NCI-H748 treated with DMSO at 0.1 percent for 48 hours (cell line): ENCODE measurements around the gene USO1.
"Not testable (repeated sequence)": the region's sequence is repeated elsewhere in the genome, so short reads cannot be mapped to it uniquely, and the experiment has no call there.

Experiments used
- DNase-seq: peaks from one replicate; lab custom pipeline; 2025; lab: John Stamatoyannopoulos, UW

Gene USO1

DNA sequence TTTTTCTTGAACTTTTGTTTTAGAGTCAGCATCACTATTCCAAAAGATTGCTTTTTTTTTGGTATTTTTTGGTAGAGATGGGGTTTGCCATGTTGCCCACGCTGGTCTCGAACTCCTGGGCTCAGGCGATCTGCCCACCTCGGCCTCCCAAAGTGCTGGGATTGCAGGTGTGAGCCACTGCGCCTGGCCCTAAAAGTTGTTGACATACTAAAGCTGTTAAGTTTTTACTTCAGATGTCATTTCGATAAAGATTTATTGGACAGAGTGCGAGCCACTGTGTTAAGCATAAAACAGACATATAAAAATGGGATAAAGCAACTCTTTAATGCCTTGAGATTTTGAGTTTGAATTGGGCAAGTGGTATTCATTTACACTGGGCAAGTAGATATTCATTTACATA is 28.3 kb downstream of the USO1 start:
- DNase-seq: no peak

DNA sequence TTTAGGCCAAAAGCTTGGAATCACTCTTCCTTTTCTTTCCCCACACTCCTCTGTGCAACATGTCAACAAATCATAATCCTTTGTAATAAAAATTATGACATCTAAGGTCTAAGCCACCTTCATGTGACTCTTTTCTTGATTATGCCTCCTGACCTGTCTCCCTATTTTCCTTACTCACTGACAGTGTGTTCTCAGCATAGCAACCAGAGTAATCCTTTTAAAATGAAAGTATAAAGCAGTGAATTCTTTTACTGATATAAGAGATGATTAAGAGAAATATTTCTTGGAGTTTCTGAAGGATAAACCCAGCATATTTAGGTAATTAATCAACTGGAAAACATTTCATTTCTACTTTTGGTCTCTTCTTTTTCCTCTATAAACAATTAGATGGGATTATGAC is 44.7 kb downstream of the USO1 start:
- no peak for DNase-seq

DNA sequence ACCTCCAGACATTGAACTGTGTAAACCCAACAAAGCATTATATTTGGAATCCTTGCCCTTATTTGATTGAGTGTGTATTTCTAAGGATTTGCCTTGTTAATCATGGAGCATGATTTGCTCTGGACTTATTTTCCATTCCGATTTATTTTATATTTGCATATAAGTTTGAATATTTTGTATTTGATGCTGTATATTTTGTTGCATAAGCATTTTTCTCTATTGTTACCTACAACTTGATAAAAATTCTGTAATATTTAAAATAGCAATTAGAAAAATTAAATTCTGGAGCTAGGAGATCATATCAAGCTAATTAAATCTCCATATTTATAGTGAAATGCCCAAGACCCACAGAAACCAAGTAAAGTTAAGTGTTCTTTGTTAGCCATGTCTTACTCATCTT is 47.2 kb downstream of the USO1 start:
- no peak for DNase-seq

DNA sequence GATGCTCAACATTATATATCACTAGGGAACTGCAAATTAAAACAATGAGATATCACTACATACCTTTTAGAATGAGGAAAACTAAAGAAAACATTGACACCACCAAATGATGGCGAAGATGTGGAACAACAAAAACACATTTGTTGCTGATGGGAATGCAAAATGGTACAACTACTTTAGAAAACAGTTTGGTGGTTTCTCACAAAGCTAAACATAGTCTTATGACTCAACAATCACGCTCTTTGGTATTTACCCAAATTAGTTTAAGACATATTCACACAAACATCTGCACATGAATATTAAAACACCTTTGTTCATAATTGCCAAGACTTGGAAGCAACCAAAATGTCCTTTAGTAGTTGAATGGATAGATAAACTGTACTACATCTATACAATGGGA is 53.2 kb downstream of the USO1 start:
- DNase-seq: no peak

DNA sequence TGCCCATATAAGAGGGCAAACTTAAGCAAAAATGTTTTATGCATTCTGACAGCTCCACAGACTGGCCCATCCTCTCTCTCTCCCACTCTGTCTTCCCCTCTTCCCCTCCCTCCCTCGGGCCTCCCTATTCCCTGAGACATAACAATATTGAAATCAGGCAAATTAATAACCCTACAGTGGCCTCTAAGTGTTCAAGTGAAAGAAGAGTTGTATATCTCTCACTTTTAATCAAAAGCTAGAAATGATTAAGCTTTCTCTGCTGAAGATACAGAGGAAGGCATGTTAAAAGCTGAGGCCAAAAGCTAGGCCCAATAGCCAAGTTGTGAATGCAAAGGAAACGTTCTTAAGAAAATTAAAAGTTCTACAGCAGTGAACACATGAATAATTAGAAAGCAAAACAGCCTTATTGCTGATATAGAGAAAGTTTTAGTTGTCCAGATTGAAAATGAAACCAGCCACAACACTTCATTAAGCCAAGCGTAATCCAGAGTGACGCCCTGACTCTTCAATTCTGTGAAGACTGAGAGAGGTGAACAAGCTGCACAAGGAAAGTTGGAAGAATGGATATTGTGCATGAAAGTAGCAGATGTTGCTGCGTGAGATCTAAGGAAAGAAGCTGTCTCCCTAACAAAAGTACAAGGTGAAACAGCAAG is 54.9 kb downstream of the USO1 start:
- DNase-seq: no peak

DNA sequence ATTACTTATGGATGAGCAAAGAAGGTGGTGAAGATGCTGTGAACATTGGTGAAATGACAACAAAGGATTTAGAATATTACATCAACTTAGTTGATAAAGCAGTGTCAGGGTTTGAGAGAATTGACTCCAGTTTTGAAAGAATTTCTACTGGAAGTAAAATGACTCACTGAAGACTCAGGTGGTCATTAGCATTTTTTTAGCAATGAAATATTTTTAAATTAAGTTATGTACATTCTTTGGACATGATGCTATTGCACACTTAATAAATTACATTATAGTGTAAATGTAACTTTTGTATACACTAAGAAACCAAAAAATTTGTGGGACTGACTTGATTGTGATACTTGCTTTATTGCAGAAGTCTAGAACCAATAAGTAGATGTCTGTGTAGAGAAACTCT is 56.9 kb downstream of the USO1 start:
- DNase-seq: no peak

DNA sequence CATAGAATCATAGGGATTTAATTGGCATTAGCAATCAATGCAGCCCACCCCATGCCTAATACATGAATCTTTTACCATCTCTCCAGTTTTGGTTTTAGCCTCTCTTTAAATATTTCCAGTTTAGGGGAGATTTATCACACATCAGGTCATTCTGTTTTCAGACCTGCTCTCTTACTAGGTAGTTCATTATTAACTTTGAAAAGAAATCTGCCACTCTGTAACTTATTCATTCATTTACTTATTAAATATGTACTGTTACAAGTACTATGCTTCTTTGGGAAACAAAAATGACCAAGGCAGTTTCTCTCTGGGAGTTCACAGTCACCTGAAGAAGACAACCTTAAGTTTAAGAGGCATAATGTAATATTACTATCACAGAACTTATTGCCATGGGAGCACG is 62.1 kb downstream of the USO1 start:
- DNase-seq: no peak

DNA sequence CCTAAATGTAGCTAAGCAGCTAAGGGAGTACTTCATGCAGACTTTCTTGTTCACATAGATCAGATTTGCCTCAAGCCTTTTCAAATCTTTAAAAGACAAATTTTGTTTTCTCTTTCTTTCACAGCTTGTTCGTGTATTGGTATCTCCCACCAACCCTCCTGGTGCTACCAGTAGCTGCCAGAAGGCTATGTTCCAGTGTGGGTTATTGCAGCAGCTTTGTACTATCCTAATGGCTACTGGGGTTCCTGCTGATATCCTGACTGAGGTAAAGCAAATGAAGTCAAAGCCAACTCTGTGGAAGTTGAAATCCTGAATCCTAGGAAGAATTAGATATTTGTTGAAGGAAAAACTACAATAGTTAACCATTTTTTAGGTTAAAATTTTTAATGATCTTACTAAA is 62.6 kb downstream of the USO1 start:
- no peak for DNase-seq

DNA sequence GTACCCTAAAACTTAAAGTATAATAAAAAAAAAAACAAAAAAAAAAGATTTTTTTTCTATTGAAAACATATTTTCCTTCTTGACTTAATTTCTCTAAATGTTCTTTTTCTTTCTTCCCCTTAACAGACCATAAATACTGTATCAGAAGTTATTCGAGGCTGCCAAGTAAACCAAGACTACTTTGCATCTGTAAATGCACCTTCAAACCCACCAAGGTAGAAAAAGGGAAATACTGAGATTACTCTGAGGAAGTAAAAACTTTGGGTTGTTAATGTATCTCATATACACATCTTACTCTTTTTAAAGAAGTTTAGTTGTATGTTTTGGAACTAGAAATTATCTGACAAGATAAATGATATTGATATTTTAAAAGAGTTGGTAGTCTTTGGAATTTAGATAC is 65.6 kb downstream of the USO1 start:
- DNase-seq: no peak

DNA sequence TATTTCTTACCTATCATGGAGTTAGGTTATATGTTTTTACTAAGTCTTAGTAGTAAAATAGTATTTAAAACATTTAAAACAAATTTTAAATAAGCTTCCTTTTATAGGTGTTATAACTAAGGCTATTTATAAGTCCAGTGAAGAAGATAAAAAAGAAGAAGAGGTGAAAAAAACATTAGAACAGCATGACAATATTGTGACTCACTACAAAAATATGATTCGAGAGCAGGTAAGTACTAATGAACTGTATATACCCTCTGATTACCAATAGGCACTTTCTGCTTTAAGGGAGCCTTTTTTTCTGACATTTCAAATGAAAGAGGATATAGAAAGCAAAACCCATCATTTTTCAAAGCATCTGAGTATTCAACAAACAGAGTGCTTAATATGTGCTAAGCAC is 76.6 kb downstream of the USO1 start:
- DNase-seq: no peak

DNA sequence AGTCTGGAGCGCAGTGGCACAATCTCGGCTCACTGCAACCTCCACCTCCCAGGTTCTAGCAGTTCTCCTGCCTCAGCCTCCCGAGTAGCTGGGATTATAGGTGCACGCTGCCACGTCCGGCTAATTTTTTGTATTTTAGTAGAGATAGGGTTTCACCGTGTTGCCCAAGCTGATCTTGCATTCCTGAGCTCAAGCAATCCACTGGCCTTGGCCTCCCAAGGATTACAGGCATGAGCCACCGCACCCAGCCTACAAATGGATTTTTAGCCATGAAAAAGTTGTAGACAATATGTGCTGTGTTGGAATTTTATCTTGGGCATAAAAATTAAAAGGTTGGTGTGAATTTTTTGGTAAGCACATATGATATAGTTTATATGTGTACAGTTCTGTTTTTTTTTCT is 81.7 kb downstream of the USO1 start:
- not testable (repeated sequence) for DNase-seq

DNA sequence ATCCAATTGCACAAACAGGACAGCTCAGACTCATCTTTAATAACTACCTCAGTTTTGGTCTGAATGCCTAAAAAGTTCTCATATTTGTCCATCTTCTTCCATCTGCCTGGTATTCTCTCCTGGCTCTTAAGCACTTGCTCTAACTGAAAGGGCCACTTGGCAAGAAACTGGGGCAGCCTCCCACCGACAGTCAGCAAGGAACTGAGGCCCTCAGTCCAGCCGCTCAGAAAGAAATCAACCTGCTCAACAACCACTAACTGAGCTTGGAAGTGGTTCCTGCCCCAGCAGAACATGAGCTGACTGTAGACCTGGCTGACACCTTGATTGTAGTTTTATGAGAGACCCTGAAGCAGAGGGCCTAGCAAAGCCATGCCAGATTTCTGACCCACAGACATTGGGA is 93.5 kb downstream of the USO1 start:
- DNase-seq: no peak

DNA sequence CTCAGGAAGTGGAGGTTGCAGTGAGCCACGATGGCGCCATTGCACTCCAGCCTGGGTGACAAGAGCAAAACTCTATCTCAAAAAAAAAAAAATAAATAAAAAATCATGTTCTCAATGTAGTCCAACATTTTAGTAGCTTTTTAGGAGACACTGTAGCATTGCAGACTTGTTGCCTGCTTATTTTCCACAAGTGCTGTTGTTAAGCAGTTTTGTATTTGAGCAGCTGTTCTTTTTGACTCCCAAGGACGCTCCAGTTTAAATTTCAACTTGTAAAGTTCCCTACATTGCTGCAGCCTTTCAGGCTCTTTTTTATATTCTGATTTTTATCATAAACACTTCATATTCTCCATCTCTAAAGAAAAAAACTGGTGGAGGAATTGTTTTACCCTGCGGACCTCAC is 94.7 kb downstream of the USO1 start:
- DNase-seq: no peak

DNA sequence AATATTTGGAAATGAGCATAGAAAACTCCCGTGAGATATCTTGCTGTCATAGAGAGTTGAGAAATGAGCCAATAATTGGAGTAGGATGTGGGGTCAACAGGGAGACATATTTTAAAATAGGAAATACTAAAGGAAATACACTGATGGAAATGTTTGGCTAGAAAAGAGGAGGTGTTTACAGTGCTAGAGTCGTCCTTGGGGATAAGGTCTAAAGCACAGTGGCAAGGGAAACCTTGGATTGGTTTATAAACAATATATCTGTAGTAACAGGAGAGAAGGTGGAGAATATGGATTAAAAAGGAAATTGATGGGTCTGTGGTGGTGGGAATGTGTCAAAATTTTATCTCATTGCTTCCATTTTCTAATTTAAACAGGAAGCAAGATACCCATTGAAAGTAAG is 95.8 kb downstream of the USO1 start:
- DNase-seq: no peak

DNA sequence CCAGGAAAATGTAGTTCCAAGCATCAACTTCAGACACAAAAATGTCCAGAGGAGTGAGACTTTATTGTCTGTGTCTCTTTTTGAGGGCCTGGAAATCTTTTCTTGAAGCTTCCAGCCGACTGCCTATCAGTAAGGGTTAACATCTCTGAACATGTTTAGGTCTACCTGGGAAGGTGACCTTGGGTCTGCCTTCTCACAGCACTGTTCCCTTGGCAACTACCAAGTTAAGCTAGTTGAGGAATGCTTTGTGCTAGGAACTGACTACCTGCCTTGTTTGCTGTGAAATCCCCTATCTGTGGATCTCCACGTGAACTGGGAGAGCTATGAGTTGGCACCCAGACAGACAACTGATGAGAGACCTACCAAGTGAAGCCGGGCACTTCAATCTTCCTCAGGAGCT is 96.3 kb downstream of the USO1 start:
- DNase-seq: no peak

DNA sequence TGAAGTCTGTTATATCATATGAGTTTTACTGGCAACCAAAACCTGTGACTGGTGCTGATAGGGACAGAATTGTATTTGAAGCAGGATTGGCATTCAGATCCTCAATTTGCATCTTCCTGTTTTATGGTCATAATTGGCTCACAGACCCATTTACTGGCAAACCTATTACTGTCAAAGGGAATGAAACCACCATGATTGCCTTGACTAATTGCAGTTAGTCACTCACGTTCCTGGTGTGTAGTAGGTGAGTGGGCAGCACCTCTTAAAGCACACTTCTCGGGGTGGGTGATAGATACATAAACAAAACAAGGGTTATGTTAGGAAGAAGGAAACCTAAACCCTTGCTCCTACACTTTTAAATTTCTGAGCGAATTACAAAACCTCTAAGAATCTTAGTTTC is 96.8 kb downstream of the USO1 start:
- no peak for DNase-seq

DNA sequence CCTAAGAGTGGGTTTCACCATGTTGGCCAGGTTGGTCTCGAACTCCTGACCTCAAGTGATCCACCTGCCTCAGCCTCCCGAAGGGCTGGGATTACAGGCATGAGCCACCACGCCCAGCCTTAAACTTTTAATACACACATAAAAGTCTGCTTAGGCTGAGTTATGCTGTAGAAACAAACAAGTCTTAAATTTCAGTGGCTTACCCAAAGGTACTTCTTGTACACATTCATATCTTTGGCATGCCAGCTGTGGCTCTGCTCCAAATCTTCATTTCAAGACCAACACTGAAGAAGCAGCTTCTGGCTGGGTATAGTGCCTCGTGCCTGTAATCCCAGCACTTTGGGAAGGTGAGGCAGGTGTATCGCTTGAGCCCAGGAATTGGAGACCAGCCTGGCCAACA is 97.6 kb downstream of the USO1 start:
- no peak for DNase-seq

DNA sequence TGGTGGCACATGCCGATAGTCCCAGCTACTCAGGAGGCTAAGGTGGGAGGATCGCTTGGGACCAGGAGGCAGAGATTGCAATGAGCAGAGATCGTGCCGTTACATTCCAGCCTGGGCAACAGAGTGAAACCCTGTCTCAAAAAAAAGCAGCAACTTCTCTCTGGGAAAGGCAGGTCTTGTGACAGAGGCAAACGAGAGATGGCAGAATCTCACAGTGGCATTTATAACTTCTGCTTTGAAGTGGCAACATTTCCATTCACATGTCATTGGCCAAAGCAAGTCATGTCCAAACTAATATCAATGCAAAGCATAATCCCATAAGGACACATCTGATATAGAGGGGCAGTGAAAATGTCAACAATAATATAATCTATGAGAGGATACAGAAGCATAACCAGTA is 98.0 kb downstream of the USO1 start:
- no peak for DNase-seq

DNA sequence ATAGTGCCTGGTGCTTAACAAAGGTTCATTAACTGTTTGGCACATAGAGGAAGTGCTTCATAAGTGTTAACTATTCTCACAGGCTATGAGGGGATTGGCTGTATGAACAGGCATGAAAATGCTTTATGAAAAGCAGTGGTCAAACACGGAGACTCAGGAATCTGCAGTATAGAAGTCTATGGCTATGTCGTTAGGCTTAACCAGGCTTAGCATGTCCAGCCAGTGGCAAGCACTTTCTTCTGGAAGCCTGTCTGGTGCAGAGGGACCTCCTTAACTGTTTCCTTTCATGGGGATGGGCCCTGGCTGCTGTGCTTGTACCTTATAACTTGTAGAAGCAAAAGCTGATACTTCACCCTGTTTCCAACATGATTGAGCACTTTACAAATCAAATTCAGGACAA is 99.4 kb downstream of the USO1 start:
- no peak for DNase-seq

DNA sequence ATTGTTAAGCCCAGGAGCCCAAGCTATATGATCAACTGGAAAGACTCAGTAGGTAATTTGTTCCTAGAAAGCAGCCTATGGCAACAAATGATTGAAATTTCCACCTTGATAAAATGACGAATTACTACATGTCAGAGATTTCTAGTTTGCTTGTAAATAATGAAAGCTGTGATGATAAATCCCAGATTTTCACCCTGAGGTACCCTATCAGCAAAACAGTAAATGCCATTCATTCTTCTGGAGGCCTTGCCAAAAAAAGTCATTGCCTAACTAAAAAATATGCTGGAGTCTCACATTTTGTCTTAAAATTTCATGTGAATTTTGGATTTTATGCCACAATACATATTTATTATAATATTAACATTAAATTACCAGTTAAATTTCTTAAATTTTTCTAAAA is 106.5 kb downstream of the USO1 start:
- no peak for DNase-seq

DNA sequence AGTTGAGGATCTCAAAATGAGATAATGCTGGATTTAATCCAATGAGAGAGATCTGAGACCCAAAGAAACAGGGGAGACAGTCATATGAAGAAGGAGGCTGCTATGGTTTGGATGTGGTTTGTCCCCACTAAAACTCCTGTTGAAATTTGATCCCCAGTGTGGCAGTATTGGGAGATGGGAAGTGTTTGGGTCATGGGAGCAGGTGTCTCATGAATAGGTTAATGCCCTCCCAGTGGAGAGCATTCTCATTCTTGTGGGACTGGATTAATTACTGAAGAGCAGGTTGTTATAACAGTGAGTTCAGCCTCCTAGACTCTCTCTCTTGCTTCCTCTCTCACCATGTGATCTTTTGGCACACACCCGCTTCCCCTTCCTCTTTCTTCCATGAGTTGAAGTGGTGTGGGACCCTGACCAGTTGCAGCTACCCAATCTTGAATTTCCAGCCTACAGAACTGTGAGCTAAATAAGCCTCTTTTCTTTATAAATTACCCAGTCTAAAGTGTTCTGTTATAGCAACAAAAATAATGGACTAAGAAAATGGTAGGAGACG is 107.6 kb downstream of the USO1 start:
- DNase-seq: peak; percentile 38

DNA sequence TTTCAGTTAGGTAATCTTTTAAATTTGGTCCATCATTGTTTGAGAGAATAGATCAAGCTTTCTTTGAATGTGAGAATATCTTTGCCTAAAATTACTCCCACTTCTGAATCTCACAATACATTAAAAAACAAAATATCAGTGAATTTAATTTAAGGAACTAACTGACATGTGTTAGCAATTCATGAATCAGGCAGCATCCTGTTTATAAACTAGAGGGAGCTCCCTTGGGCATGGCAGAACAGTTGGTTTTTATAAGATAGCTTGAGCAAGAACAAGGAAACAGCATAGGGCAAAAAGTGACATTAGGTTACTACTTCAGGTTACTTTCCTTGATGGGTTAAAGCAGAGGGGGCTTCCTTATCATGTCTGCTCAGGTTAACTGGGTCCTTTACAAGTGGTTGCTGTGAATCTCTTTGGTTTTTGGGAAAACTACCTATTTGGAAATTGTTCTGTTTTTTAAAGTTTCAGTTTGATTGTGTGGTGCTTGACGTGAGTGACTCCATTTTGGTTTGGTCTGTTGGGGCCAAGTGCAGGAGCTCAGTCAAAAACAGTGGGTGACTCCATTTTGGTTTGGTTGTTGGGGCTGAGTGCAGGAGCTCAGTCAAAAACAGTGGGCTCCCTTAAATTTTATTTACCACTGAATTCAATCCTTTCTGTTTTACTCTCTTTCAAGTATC is 109.9 kb downstream of the USO1 start:
- no peak for DNase-seq

DNA sequence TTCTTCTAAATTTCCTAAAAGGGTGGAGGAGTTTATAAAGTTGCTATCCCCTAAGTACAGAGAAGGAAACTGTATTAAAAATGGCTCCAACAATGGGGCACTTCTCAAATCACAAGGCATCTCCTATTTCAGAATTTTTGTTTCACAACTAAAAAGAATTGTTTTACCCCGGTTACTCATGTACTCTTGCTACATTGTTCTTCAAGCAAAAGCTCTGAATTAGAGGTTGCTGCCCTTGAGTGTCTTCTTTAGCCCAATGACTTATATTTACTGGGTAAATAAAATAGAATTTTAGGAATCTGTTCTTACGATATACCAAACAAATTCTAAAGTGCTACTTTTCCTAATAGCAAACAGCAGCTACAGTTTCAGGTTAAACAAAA is 110.4 kb downstream of the USO1 start:
- no peak for DNase-seq
